Globus pallidus (tissue), 1 donor: Measurements from ENCODE around the gene SLC12A4.
"Not testable (repeated sequence)": the region's sequence is repeated elsewhere in the genome, so short reads cannot be mapped to it uniquely, and the experiment has no call there.

ENCODE experiments used
- DNase-seq: peaks from one replicate; pipeline ENCODE4 v3.0.0-alpha.2; 2015; ENCODE audit warnings: low spot score

The SLC12A4 gene

DNA sequence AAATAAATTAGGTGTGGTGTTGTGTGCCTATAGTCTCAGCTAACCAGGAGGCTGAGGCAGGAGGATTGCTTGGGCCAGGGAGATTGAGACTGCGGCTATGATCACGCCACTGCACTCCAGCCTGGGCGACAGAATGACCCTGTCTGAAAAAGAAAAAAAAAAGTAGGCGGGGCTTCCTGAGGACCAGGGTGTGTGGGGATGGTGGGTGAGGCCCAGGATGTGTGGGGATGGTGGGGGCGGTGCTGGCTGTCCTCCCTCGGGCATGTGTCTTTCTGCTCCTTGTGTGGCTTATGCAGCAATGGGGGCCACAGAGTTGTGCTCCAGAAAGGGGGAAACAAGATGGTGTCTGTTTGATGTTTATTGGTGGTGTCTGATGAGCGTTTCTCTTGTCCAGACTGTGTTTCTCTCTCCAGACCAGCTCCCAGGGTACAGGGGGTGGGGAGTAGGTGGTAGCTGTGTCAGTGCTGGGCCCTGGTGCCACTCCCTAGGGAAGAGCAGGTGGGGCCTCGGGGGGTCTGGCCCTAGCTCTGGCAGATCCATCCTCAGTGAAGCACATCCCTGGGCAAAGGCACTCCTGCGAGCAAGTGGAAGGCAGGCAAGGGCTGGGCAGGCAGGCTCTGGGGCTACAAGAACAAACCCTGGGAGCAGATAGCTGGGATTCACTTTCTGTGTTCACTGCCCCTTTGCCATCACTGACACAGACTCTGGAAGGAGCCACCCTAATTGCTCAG is 26.8 kb downstream of the SLC12A4 start:
- no peak for DNase-seq

DNA sequence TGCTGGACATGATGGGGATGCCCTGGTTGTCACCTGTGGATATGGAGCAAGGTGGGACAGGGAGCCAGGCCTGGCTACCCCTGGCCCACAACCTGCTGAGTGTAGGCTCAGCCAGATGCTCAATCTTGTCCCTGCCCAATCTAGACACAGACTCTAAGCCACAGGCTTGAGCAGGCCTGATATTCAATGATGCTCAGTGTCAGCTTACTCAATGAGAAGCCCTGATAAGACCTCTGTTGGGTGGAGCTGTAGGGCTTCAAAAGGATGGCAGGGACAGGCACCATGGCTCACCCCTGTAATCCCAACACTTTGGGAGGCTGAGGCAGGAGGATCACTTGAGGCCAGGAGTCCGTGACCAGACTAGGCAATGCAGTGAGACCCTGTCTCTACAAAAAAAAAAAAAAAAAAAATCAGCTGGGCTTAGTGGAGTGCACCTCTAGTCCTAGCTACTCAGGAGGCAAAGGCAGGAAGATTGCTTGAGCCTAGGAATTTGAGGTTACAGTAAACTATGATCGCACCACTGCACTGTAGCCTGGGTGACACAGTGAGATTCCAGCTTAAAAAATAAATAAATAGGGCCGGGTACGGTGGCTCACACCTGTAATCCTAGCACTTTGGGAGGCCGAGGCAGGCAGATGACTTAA is 27.9 kb downstream of the SLC12A4 start:
- no peak for DNase-seq

DNA sequence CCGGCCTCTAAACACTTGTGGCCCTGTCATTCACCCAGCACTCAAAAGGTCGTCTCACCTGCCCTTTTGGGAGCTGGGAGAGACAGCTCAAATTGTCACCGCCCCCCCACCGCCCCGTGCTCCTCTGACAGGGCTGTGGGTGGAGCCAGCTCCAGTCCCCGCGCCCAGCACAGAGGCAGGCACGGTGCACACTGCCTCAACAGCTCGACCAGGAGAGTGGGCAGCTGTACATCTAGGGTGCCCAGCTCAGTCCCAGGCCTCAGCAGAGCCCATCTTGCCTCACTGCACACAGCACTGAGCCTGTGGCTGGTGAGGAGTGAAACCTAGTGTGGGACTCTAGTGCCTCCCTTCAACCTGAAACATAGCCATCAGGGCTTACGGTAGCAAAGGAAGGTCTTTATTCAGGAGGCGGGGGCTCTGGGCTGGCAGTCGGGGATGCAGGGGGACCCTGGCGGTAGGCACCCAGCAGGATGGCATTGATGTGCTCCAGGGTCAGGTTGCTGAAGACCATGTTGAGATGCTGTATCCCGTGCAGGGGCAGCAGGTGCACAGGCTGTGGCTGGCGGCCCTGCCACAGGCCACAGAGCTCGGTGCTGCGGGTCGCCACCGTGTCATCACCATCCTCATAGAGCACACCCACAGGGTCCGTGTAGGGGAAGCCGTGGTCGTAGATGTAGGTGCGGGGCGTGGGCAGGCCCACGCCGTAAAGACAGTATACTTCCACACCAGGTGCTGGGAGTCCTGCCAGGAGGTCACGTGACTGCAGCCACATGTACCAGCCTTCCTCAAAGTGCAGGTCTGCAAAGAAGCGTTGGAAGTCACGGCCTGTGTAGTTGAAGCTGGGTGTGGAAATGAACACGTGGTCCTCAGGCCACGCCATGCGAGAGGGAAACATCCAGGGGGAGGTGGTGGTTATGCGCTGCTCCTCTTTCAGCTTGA is 28.7 kb downstream of the SLC12A4 start:
- DNase-seq = no peak

DNA sequence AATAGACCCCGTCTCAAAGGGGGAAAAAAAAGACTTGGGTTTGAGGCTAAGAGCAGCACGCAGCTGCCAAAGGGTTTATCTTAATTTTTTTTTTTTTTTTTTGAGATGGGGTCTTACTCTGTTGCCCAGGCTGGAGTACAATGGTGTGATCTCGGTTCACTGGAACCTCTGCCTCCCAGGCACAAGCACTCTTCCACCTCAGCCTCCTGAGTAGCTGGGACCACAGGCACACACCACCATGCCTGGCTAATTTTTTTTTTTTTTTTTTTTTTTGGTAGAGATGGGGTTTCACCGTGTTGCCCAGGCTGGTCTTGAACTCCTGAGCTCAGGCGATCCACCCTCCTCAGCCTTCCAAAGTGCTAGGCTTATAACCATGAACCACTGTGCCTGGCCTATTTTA is 30.7 kb downstream of the SLC12A4 start:
- not testable (repeated sequence) for DNase-seq

DNA sequence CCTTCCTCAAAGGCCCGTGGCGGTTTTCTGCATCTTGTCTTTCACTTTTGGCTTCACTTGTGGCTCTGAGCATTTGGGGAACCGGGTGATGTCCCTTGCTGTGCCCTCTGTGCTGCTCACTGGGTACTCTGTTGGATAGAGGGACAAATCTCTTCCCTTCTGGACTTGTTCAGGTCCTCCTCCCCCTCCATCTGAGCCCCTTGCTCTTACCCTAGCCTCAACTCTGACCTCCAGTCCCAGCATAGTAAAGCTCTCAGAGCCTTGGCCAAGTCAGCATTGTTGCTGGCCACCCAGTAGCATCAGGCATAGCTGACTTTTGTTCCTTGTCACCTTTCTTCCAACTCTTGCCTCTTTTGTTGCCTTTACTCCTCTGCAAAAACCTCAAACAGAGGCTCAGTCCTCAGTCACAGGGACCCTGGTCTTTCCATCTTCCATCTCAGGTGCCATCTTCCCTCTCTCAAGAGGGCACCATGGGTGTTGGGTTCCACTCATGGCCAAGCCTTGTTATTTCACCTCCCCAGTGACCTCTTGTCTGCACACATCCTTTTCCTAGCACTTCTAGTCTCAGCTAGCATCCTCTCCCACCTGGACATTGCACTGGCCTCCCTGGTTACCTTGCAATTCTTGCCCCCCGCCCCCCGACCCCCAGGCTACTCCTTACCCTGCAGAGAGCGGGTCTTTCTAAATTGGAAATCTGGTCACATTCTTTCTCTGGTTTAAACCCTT is 31.4 kb downstream of the SLC12A4 start:
- DNase-seq = no peak

DNA sequence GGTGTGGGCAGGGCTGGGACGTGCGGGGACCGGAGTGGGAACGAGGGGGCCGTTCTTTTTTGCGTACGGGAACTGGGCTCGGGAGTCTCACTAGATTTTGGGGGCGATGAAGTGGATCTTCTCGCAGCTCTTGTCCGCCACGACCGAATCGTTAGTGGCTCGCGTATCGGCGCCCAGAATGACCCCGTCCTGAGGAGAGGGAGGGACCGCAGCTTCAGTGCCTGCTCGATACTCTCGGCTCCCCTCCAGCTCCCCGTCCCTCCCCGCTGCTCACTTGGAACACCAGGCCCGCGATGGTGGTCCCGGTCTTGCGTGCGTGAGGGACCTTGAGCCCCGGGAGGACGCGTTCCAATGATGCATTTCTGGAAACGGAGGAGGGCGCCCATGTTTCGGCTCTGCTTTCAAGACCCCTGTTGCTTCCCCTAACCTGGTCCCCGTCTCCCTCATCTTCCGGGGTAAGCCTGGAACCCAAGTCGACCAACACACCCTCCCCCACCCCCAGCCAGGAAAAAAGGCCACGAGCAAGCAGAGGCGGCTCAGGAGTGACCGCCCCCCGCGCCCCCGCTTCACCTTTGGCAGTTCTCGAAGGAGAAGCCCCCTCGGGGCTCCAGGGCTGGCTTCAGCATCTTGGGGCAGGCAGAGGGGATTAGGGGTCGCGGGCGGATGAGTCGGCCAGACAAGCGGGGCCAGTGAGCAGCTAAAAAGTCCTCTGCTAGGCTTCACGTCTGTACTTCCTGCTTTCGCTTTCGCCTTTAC is 32.1 kb downstream of the SLC12A4 start, which contains the start of gene PSMB10:
Gene PSMB10 (minus strand): TSS at position 727 of the 756 bp plus-strand sequence. CDS start 101 bp downstream, at position 626.
- DNase-seq = no peak

DNA sequence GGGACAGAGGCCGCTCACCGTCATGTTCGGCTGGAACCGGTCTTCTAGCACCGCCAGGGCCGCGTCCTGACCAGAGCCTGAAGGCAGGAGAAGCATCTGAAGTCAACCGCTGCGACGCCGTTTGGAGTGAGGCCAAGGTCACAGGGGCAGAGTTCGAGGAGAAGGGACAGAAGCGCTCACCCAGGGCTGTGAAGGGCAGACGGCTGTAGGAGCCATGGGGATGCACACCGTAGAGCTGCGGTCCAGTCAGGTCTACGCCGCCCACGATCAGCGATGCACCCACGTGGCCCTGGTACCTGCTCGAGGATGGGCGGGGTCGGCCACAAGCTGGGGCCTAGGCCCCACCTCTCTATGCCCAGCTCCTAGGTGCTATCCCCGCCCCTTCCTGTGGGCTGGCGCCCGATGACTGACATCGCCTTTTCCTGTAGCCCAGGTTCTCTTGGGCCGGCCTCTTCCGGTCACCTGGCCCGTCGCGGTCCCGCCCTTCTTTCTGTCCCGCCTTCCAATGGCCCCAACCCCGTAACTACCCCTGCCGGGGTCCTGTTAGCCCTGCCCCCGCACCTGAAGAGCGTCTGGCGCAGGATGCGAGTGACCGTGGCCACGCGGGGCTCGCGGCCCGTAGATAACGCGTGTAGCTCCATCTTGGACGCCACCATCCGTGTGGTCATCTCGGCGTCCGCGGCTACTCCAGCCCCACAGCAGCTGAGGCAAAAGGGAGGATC is 32.9 kb downstream of the SLC12A4 start:
- DNase-seq = peak; percentile 98

DNA sequence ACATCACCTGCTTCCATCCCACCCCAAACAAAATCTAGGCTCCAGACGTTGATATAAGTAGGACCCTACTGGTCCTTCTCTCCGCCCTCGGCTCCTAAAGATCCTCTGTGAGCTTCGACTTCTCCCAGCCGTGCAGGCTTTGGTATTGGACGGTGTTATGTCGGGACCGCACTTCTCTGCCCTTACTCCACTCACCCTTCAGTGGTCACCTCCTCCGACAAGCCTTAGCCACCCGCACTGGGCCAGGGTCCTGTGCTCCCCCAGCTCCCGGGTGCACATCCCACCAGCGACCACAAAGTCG is 33.4 kb downstream of the SLC12A4 start:
- DNase-seq = no peak

DNA sequence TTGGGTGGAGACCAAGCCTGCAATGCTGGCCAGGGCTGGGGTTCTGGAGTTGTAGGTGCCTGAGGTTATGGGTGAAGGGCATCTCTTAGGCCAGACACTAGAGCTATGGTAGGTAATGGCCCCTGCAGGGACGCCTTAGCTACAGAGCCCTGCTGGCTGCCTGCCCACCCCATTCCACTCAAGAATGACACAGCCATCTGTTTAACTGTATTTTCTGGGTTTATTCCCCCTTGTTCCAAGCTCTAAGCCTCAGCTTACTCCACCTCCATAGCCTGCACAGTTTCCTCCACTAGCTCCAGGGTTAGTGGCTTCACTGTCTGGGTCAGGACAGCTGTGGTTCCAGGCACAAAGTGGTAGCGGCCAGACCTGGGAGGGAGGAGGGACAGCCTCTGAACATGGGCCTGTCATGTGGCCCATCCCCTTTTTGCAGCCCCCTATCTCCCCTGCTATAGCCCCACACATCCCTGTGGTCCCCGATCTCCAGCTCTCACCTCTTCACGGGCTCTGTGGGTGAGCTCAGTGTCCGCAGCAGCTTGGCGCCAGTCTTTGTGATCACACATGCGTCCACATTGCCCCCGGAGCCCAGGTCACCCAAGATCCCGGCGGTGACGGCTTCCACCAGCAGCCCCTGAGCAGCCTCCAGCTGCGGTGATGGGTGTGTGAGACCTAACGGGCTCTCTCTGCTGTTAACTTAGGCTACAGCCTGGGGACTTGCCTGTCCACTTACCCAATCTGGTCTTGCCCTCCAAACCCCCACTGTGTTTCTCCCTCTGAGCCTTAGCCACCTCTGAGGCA is 33.9 kb downstream of the SLC12A4 start:
- no peak for DNase-seq

DNA sequence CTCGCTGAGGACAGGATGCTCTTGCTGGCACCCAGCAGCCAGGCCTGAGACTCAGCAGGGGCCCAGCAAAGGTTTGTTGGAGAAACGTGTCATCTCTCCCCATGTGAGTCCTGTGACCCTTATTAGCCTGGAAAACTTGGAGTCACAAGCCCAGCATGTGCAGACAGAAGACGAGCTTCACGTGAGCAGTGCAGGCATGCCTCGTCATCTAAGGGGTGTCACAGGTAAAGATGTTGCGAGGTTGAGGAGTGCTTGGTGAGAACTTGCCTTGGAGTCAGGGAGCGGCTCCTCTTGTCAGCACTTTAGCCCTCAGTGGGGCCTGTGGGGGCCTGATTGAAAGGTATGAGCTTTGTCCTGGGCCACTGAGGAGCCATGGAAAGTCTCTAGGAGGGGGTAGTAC is 34.6 kb downstream of the SLC12A4 start:
- no peak for DNase-seq

DNA sequence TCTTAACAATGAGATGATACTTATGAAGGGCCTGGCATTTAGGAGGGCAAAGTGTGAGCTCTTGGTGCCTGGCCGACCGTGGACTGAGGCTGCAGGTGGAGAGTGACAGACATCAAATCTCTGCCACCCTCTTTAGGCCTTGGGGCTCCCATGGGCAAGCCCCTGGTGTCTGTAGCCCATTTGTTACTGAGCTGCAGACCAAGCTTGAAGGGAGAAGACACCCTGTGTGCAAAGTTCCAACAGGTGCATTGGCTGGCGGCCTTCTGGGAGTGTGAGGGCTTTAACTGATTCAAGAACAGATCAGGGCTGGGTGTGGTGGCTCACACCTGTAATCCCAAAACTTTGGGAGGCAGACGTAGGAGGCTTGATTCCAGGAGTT is 36.0 kb downstream of the SLC12A4 start:
- no peak for DNase-seq

DNA sequence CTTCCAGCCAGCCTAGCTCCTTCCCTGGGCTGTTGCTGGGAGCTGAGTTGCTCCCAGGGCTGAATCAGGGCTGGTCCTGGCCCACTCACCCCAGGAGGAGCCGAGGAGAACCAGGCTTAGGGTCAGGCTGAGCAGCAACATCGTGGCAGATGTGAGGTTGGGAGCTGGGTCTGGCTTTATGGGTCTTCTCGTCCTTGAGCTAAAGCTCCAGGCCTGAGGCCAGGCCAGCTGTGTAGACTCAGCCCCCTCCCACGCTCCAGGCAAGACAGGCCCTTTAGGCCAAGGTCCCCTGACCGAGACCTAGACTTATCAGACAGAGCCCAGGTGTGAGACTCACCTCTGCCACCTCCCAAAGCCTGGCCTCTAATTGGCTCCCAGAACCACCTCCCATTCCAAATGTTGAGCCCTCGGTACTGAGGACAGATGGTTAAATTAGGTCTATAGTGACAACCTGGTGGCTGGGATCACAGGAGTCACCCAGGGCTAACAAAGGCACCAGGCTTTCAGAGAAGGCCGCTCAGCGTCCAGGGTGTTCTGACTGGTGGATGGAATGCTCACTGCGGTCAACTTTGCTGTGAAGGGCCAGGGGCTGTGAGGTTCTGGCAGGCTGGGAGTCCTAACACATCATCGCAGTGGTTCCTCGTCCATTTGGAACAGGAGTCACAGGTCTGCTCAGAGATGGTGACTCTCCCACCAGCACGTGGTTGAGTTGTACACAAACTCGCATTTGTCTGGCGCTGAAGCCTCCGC is 36.5 kb downstream of the SLC12A4 start, which contains the start of gene CTRL:
Gene CTRL (minus strand): TSS at position 151 of the 750 bp plus-strand sequence. CDS start 10 bp downstream, at position 141.
- DNase-seq = no peak

DNA sequence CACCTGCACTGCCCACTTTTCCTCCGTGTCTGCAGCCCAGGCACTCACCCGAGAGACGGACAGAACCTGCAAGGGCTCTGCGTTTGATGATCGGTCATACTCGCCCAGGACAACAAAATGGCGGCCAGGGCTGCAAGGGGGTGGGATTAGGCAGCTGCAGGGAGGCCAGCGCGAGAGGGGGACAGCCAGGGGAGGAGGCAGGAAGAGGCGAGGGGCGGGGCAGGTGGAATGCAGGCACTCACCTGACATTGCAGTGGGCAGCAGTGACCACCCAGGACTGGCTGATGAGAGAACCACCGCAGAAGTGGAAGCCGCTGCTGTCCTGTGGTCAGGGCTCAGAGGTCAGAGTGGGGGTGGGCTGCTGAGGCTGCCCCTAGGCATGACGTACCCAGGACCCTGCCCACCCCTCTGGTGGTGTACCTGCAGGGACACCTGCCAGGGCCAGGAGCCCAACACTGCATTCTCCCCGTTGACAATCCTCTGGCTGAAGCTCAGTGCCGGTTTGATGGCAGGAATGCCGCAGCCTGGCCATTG is 37.7 kb downstream of the SLC12A4 start:
- DNase-seq = no peak

DNA sequence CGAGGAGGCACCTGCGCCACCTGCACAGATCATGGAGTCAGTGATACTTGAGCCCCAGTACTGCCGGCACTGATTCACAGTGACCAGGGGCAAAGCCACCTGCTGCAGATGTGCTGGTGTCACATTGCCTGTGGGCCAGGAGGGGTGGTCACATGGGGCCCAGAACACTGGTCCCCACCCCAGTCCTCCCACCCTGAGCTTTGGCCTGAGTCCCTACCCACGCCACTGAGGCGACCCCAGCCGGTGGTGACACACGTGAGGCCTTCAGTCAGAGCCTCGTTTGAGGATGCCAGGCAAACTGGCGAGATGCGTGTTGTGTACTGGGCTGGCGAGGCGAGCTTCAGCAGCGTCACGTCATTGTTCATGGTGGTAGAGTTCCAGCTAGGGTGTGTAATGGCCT is 38.2 kb downstream of the SLC12A4 start:
- no peak for DNase-seq

DNA sequence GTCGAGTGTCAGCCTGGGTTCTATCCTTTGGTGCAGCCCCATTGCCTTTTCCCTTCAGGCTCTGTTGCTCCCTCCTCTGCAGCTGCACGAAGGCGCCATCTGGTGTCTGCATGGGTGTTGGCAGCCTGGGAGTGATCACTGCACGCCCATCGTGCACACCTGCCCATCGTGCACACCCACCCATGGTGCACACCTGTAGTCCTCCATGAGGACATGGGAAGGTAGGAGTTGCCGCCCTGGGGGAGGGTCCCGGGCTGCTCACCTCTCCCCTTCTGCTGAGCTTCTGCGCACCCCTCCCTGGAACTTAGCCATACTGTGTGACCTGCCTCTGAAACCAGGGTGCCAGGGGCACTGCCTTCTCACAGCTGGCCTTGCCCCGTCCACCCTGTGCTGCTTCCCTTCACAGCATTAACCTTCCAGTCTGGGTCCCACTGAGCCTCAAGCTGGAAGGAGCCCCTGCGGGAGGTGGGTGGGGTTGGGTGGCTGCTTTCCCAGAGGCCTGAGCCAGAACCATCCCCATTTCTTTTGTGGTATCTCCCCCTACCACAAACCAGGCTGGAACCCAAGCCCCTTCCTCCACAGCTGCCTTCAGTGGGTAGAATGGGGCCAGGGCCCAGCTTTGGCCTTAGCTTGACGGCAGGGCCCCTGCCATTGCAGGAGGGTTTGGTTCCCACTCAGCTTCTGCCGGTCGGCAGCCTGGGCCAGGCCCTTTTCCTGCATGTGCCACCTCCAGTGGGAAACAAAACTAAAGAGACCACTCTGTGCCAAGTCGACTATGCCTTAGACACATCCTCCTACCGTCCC is 39.7 kb downstream of the SLC12A4 start:
- peak; percentile 74 for DNase-seq

DNA sequence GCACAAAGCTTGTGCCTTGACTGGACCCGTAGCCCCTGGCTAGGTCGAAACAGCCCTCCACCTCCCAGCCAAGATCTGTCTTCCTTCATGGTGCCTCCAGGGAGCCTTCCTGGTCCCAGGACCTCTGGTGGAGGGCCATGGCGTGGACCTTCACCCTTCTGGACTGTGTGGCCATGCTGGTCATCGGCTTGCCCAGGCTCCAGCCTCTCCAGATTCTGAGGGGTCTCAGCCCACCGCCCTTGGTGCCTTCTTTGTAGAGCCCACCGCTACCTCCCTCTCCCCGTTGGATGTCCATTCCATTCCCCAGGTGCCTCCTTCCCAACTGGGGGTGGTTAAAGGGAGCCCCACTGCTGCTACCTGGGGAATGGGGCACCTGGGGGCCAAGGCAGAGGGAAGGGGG is 40.3 kb downstream of the SLC12A4 start:
- DNase-seq = no peak

DNA sequence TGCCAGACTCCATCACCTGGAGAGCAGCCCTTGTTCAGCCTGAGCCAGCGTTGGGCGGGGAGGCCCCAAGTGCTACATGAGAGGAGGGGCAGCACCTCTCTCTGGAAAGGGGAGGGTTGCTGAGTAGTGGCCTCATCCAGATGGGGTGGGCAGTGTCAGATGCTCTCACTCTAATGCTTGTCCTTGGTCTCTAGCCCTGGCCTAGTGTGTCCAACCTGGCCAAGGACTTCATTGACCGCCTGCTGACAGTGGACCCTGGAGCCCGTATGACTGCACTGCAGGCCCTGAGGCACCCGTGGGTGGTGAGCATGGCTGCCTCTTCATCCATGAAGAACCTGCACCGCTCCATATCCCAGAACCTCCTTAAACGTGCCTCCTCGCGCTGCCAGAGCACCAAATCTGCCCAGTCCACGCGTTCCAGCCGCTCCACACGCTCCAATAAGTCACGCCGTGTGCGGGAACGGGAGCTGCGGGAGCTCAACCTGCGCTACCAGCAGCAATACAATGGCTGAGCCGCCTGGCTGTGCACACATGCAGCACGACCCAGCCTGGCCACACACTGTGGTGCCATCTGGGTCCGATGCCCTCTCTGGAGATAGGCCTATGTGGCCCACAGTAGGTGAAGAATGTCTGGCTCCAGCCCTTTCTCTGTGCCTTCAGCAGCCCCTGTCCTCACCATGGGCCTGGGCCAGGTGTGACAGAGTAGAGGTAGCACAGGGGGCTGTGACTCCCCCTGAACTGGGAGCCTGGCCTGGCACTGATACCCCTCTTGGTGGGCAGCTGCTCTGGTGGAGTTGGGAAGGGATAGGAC is 41.1 kb downstream of the SLC12A4 start:
- no peak for DNase-seq
